ENCODE measurements around the gene MPC1.
"Not testable (repeated sequence)": the region's sequence is repeated elsewhere in the genome, so short reads cannot be mapped to it uniquely, and the experiment has no call there.

The MPC1 gene

DNA sequence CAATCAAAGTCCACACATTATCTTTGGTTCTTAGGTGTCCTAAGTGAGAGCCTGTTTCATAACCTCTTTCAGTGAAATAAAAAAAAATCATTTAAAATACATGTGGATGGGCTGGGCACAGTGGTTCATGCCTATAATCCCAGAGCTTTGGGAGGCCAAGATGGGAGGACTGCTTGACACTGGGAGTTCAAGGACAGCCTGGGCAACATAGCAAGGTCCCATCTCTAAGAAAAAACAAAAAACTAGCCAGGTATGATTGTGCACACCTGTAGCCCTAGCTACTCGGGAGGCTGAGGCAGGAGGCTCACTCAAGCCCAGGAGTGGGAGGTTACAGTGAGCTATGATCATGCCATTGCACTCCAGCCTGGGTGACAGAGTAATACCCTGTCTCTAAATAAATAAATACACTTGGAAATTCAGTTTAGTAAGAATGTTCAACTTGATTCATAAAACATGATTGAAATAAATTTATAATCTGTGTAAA is 3.6 kb downstream of the MPC1 start:
- DNase-seq: no peak

DNA sequence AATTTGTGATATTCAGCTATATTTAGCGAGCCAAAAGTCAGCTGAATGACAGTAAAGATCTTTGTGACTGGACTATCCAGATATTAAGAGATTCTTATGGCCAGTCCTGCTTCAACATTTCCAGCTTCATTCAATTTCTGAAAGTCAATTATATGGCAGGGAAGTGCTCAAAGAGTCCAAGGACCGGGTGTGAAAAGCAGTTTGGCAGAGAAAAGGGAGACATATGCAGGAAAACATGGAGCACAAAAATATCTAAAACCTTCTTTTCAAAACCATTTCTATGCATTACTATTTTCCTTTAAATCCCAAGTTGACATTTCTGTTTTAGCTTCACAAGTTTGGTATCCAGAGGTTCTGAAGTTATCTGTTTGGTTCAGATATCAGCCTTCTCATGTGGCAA is 5.0 kb downstream of the MPC1 start:
- no peak for DNase-seq

DNA sequence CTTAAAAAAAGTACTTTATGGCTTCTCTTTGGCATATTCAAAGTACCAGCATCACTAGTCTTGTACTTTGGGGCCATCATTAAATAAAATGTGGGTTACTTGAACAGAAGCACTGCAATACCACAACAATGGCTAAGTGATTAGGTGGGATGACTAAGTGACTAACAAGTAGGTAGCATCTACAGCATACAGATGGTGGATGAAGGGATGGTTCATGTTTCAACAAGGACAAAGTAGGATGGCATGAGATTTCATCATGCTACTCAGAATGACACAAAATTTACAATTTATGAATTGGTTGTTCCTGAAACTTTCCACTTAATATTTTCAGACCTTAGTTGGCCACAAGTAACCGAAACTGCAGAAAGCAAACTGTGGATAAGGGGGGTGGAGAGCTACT is 7.7 kb downstream of the MPC1 start:
- no peak for DNase-seq

DNA sequence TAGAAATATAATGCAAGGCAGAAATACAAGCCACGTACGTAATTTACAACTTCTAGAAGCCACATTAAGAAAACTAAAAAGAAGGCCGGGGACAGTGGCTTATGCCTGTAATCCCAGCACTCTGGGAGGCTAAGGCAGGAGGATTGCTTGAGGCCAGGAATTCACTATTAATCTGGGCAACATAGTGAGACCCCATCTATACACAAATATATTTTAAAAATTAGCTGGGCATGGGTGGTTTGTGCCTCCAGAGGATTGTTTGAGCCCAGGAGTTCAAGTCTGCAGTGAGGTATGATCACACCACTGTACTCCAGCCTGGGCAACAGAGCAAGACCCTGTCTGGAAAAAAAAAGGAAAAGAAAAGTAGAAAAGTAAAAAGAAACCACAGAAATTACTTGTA is 12.3 kb downstream of the MPC1 start:
- DNase-seq: no peak

DNA sequence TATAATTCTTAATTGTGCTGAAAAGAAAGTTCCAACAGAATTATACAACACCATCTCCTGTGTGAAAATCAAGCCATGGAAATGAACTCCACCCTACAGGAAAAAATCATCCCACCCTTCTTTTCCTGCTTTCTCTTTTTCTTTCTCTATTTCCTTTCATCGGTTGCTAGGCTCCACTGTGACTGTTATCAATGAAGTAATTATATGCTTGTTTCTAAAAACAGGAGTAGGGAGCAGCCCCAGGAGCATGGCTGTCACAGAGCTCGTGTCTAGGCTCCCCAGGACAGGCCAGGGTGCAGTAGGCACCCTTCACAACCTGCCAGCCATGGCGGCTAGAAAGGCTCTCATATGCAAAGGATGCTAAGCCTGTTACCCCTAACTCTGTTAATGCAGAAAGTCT is 13.0 kb downstream of the MPC1 start:
- no peak for DNase-seq

DNA sequence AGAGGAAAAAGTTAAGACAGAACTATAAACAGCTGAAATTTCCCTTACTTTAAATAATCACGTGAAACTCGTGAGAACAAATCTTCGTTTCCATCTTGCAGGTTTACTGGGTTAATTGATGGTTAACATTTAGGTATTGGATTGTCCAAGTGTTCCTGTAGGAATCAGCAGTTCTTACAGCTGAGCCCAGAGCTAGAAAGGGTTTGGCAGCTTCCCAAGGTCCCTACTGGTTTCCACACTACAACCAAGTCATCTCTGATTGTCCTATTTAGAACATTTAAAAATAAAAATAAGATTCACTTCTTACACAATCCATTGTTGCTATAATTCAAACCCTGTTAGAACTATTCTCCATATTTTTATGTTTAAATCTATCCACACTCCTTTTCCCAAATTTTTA is 15.8 kb downstream of the MPC1 start:
- no peak for DNase-seq

DNA sequence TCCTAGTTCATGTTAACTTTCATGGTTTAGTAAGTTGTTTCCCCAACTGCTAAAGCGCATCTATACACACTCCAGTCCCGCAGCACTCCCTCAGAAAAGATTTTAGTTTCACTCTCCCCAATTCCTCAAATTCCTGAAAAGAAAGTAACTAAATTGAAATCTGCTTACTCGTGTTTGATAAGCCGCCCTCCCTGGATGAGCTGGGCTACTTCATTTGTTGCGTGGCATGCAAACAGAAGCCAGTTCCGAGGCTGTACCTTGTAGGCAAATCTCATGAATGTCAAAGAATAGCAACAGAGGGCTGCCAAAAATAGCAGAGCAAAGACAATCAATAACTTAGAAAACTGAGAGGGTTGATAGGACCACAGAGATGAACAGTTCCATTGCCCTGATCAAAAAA is 16.9 kb downstream of the MPC1 start:
- no peak for DNase-seq

DNA sequence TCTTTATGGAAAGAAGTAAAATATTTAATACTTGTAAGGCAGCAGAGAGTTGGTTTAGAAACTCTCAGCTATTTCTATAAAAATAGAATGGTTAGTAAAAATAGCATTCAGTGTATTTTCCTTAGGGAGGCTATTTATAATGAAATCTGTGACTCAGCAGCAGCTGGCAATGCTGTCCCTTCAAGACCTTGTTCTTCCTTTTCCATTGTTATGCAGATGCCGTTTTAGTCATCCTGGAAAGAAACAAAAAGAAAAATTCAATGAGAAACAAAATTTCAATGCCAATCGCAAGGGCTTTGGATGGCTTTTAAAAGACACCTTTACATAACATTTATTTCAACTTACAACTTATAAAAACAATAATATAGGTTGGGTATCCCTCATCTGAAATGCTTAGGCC is 17.5 kb downstream of the MPC1 start:
- DNase-seq: no peak

DNA sequence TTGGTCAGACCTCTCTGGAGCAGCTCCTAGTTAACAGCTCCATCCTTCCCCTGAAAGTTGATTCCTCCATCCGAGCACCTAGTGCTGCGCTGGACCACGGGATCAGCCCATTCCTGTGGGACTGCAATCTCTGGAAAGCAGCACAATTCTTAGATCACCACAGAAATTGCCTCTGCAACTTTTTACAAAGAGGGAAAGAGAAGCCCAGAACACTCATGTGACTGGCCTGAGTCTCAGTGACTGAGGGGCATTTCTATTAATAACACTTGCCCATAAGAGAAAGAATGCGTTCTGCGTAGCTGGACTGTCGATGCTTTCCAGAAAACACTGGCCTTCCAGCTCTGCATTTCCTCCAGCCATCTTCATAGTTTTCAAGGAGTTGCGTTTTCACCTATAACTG is 18.3 kb downstream of the MPC1 start:
- DNase-seq: no peak

DNA sequence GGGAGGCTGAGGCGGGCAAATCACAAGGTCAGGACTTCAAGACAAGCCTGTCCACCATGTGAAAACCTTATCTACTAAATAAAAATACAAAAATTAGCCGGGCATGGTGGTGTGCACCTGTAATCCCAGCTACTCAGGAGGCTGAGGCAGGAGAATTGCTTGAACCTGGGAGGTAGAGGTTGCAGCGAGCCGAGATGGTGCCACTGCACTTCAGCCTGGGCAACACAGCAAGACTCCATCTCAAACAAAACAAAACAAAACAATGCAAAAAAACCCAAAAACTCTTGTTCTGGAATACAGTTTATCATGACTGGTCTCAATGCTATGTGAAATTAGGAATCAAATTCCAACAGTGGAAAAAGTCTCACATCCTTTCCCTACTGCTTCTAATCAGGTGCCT is 20.3 kb downstream of the MPC1 start:
- DNase-seq: not testable (repeated sequence)

DNA sequence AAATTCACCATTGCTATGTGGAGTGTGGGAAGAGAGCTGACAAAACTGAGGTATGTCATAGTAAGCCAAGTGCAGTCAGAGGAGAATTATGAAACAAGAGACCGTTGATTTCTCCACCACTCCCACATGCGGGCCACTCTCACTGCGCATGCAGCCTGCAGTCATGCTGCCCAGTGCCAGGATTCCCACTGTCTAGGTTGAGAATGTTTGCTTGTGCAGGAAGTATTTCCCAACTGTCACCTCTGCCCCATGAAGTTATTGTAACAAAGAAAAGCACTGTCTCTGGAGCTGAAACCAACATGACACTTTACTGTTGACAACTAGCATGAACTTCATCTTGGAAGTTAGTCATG is 21.7 kb downstream of the MPC1 start:
- DNase-seq: no peak

DNA sequence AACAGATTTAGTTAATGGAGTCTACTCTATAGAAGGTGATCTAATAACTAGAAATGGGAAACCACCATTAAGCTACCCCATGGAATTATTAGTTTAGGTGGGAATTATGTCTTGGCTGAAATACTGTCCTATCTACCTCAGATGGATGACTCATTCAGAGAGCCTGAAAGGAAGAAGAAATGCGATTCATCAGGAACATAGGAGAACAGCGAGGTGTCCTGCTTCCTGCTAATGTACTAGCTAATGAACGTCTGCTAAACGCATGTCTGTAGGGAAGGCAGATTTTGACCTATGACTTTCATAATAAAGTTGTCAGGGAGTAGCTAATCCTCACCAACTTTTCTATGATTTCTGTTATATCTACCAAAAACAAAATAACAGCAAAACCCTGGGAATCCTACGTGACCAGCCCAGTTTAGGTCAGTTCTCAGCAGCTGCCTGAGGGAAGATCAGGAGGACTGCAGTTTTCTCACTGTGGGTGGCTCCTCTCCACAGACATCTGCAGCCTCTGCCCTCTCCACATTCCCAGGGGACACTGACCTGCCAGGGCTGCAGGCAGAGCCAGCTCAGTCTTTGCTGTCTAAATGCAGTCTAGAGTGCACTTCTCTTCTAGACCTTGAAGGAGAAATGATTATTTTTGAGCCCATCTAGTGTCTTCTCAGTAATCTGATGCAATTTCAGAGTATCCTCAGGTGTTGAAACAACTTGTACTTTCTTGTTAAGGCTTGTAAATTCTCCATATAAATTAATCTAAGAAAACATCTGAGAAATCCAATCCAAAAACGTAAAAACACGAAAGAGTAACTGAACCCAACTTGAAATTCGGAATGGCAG is 22.3 kb downstream of the MPC1 start:
- DNase-seq: no peak

DNA sequence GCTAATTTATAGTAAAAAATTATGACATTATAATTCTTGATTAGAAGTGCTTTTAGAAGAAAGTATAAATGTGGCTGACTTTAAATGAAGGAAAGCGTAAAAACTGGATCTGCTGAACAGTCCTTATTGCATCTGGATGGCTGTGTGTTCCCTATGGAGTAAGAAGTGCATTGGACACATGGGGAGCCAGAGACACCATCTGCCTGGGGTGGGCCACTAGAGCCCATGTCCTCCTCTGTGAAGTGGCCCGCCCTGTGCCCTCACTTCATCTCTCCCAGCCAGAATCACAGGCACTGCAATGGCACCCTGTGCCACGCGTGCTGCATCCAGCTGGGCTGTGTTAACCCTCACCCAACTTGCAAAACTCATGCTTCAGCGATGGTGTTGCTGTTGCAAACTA is 27.2 kb downstream of the MPC1 start:
- DNase-seq: no peak

DNA sequence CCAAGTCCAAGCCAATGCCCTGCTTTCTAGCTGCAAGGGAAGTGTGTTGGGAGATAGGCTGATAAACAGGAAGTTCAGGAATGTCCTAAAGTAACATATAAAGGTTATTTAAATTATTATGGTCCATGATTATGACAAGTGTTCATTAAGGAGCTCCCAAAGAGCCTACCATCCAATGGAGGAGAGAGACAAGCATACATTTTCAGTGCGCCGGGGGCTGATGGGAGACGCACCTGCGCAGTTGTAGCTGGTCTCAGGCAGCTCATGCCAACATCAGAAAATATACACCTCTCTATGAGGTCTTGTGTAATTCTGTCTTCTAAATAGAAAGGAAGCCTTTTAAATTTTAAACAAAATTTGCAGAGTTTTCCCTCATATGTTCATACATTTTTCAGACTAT is 27.8 kb downstream of the MPC1 start:
- DNase-seq: no peak

DNA sequence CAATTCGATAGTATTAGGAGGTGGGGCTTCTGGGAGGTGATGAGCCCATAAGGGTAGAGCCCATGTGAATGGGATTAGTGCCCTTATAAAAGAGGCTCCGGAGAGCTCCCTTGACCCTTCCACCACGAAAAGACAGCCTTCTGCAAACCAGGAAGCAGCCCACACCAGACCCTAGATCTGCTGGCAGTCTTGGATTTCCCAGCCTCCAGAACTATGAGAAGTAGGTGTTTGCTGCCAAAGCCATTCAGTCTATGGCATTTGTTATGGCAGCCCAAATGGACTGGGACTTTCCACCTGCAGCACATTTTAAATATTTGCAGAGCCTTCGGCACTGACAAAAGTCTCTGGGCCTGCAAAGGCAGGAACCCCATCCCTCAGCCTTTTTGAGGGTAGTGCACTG is 28.6 kb downstream of the MPC1 start:
- no peak for DNase-seq

DNA sequence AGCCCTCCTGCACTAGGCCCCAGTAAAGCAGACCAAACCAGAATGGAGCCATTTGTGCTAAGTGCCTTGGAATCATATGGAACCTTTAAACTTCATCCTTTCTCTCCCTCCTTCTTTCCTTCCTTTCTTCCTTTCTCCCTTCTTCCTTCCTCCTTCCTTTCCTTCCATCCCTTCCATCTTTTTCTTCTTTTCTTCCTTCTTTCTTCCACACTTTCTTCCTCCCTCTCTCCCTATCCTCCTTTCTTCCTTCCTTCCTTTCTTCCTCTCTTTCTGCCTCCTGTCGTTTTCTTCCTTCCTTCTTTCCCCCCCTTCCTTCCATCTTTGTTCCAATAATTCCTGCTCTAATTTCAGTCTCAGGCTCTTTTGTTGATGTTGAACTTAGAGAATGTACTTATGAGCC is 29.2 kb downstream of the MPC1 start:
- DNase-seq: no peak

DNA sequence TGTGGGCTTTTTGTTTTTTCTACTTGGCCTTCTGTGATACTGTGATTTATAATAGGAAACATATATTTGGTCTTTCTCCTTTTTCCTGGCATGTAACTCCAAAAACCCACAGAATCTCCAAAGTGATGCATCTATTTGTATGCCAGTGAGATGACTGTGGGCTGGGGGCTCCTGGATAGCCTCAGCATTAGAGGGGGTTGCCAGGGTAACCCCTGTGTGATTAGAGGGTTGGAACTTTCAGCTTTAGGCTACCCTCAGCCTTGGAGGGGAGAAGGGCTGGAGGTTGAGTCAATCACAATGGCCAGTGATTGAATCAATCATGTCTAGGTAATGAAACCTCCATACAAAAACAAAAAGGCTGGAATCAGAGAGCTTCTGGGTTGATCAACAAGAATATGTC is 29.8 kb downstream of the MPC1 start:
- no peak for DNase-seq

DNA sequence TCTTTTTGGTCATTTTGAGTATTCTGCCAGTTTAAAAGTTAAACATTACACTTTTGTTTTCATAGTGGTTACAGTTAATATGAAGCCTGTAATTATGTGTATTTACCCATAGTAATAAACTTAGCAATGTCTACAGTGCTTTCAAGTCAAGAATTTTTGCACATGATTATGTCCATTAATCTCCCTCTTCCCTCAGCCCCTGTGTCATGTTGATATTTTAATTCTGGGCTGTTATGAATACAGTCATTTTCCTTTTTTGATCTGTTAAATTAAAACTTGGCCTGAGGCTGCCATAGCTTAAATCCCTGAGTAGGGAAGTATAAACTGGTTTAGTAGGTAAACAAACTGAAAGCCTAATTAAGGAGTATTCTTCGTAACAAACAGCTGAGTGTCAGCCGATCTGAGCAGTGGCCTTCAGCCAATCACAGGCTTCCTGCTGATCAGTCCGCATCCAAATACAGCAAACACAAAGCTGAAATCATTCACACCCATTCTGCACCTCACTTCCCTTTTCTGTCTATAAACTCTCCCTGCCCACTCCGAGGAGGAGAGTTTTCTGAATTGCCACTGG is 30.9 kb downstream of the MPC1 start:
- DNase-seq: peak; percentile 49

DNA sequence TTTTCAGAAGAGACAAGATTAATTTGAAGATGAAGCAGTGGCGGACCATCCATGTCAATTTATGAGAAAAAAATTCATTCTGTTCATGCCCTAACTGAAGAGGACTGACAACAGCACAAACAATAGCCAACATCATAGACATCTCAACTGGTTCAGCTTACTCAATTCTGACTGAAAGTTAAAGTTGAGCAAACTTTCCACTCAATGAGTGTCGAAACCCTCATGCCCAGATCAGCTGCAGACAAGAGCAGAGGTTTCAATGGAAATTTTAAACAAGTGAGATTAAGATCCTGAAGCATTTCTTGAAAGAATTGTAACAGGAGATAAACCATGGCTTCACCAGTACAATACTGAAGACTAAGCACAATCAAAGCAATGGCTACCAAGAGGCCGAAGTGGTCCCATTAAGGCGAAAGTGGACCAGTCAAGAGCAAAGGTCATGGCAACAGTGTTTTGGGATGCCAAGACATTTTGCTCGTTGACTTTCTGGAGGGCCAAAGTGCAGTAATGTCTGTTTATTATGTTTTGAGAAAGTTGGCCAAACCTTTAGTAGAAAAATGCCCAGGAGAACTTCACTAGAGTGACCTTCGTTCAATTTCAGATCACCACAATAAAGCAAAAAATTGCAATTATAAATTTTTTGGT is 34.3 kb downstream of the MPC1 start:
- DNase-seq: no peak

DNA sequence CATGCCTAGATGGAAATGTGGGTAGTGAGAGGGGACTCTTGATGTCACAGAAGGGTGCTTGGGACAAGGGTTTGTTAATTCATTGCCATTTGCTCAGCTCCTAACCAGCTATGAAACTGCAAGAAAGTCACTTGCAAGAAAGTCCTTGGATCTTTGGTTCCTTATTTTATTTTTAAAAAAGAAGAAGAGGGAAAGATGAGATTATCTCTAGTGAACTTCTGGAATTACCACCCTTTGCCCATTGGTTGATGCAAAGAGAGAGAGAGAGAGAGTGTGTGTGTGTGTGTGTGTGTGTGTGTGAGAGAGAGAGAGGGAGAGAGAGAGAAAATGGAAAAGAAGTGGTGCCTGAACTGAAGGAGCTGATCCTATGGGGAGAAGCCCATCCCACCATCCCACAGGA is 35.8 kb downstream of the MPC1 start:
- DNase-seq: no peak

DNA sequence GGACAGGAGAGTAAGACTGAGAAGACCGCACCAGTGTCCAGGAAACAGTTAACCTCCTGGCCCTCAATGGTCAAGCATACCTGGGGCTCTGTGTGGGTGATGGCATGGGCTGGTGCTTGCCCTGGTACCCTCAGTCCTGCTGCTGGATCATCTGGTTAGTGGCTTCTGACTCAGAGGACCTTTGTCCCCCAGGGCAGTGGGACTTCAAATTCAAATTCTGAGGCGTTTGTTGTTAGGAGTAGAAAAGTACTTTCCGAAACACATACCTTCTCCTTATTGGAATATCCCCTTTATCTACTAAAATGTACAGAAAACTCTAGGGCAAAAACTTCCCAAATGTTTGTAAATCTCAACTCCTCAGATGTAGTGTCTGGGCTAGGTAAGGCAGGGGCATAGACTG is 36.3 kb downstream of the MPC1 start:
- no peak for DNase-seq

DNA sequence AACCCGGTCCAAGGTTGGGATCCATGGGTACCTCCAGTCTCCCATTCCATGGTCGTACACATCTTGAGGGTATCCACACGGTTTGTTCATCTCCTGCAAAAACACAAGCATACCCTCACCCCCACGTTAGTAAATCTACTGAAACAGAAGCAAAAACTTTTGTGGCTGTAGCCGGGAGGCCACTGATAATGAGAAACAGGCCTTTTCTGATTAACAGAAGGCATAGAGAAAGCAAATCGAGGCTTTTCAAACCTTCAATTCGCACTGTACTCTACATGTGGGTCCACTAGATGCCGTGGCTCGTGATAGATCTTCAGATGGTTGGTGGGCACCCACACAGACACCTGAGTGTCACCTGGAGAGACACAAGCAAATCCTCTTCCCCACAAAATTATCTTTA is 37.1 kb downstream of the MPC1 start:
- not testable (repeated sequence) for DNase-seq

DNA sequence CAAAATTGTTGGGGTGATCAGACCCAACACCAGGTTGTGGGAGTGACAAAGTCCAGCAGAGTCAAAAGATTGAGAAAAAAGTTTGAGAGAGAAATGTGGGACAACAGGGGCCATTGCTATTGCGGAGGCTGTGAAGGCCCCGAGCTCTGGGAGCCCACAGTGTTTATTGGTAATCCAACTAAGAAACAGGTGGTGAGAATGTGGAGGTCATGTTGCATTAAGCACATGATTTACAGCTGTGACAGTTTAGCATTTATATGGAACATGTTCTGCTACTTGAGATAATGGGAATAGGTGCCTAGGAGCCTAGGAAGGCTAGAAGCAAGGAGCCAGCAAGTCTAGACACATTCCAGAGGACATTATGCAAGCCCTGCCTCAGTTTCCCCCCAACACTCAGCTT is 37.8 kb downstream of the MPC1 start:
- DNase-seq: not testable (repeated sequence)

DNA sequence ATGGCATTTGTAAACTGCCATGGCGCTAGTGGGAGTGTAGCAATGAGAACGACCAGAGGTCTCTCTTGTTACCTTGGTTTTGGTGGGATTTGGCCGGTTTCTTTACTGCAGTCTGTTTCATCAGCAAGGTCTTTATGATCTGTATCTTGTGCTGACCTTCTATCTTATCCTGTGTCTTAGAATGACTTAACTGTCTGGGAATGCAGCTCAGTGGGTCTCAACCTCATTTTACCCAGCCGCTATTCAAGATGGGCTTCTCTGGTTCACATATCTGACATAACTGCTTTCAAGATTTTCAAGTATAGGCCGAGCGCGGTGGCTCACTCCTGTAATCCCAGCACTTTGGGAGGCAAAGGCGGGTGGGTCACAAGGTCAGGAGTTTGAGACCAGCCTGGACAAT is 38.5 kb downstream of the MPC1 start:
- DNase-seq: no peak

DNA sequence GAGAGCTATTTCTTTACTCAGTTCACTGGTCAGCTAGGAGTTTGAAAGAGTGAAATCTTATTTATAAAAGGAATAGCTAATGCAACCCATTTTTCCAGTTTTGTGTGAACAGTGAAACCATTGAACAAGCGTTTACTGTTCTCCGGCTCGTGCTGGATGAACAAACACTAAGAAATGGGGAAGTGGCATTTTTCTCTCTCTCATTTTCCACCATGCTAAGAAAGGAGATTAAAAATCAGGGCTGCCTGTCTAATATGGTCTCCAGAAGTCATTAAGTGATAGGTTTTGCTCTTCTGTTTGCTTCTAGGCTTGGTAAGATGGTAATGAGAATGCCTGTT is 39.6 kb downstream of the MPC1 start:
- DNase-seq: peak; percentile 60

Data from DMS53 (cell line).